NT2/D1 (cell line): Measurements from ENCODE around the gene TMUB1.

Experiments used
- DNase-seq: peaks from one replicate; pipeline ENCODE4 v3.0.0-alpha.2; 2011; ENCODE audit warnings: low read depth, low spot score
- H3K27me3 ChIP-seq: 2 replicates; pipeline ENCODE4 v1.6.0; 2011; ENCODE audit warnings: mild to moderate bottlenecking; ENCODE audit not compliant: insufficient read length, insufficient read depth
- H3K36me3 ChIP-seq: 2 replicates; pipeline ENCODE4 v1.6.1; 2011; ENCODE audit warnings: mild to moderate bottlenecking, low read length, mixed read lengths; ENCODE audit not compliant: insufficient read depth, insufficient read length
- H3K4me1 ChIP-seq: 2 replicates; pipeline ENCODE4 v1.5.1; 2011; ENCODE audit not compliant: insufficient read depth, insufficient read length
- H3K4me3 ChIP-seq: 2 replicates; pipeline ENCODE4 v1.5.1; 2011; ENCODE audit warnings: low read depth; ENCODE audit not compliant: insufficient read length
- H3K9ac ChIP-seq: 2 replicates; pipeline ENCODE4 v1.6.0; 2011; ENCODE audit warnings: low read depth; ENCODE audit not compliant: insufficient read length
- H3K9me3 ChIP-seq: 2 replicates; pipeline ENCODE4 v1.5.1; 2011; ENCODE audit warnings: mild to moderate bottlenecking, low read length; ENCODE audit not compliant: insufficient read depth
- SUZ12 ChIP-seq: IDR thresholded peaks from 2 replicates; pipeline ENCODE4 v1.6.1; 2011; ENCODE audit not compliant: insufficient read length, insufficient read depth; ENCODE audit errors: extremely low read depth
- YY1 ChIP-seq: IDR thresholded peaks from 2 replicates; pipeline ENCODE4 v1.6.1; 2011; ENCODE audit not compliant: insufficient read length, insufficient read depth
- ZNF274 ChIP-seq: IDR thresholded peaks from 2 replicates; pipeline ENCODE4 v1.6.1; 2011; ENCODE audit warnings: mild to moderate bottlenecking, low read depth, low read length

TMUB1 gene

DNA sequence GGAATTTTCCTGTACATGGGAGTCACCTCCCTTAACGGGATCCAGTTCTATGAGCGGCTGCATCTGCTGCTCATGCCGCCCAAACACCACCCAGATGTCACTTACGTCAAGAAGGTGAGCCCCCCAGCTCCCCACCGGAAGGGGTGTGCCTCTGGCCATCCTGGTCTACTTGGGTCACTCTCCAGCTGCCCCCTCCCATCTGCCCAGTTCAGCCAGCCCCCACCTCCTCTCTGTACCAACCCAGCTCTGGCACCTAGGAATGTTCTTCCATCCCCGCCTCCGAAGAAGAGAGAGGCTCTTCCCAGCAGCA, 7.7 kb downstream of the TMUB1 start:
- peaks cover 73% of the 10 kb centered on the region for H3K36me3 ChIP-seq
- TF ChIP-seq YY1 (no peak), ZNF274 (no peak), SUZ12 (no peak)

DNA sequence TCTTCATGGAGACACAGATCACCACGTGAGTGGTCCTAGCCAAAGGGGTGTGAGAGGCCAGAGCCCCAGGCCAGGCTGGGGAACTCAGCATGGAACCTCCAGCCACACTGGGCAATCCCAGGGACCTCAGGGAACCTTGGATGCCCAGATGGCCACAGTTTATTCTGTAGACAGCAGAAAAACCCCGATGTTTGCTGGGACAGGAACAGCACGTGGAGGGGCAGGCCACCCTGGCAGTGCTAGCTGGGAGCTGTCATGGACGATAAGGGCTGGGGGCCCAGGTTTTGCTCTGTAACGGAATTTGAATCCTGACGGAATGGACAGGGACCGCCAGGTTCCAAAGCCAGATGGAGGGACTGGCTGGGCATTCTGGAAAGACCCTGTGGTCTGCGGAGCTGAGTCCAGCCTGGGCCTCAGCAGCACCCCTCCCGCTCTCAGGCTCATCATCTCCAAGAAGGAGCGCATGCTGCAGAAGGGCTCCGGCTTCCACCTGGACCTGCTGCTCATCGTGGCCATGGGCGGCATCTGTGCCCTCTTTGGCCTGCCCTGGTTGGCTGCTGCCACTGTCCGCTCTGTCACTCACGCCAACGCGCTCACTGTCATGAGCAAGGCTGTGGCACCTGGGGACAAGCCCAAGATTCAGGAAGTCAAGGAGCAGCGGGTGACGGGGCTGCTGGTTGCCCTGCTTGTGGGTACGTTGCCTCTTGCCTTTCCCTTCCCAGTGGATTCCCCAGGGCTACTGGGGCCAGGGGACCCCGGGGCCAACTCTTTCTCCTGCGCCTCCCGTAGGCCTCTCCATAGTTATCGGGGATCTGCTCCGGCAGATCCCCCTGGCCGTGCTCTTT, 8.3 kb downstream of the TMUB1 start:
- Histone ChIP-seq H3K9ac (no peak overlapping the region), H3K9me3 (no peaks in the 10 kb centered on the region), H3K27me3 (no peaks in the 10 kb centered on the region), H3K36me3 (peaks cover 79% of the 10 kb centered on the region), H3K4me1 (peaks cover 19% of the 10 kb centered on the region), H3K4me3 (no peak overlapping the region)
- TF ChIP-seq SUZ12 (no peak), YY1 (no peak), ZNF274 (no peak)
- DNase-seq, result no peak

More for the DNA sequence above, 7.7 kb downstream of the TMUB1 start:
- no peak overlapping the region for H3K4me3 ChIP-seq
- peaks cover 19% of the 10 kb centered on the region for H3K4me1 ChIP-seq
- no peaks in the 10 kb centered on the region for H3K9me3 ChIP-seq
- no peaks in the 10 kb centered on the region for H3K27me3 ChIP-seq
- DNase-seq, result no peak
- H3K9ac ChIP-seq, result peak overlapping the region; percentile 42

GRCh38 chr7:151073990-151074389, 9.3 kb downstream of the TMUB1 start:
- no peaks in the 10 kb centered on the region for H3K9me3 ChIP-seq
- peaks cover 11% of the 10 kb centered on the region for H3K4me1 ChIP-seq
- TF ChIP-seq YY1, result no peak
- no peak for TF ChIP-seq SUZ12
- TF ChIP-seq ZNF274, result no peak
- H3K4me3 ChIP-seq, result no peak overlapping the region
- H3K9ac ChIP-seq, result no peak overlapping the region
- H3K36me3 ChIP-seq, result peaks cover 81% of the 10 kb centered on the region
- no peaks in the 10 kb centered on the region for H3K27me3 ChIP-seq
- no peak for DNase-seq

- no peak for TF ChIP-seq SUZ12
- TF ChIP-seq YY1, result no peak
- TF ChIP-seq ZNF274, result no peak
- no peak for DNase-seq
Observed at GRCh38 chr7:151071032-151071866, 12.0 kb downstream of the TMUB1 start.

GRCh38 chr7:151070574-151070960, 12.7 kb downstream of the TMUB1 start:
- TF ChIP-seq SUZ12, result no peak
- H3K27me3 ChIP-seq, result no peaks in the 10 kb centered on the region
- H3K36me3 ChIP-seq, result peaks cover 86% of the 10 kb centered on the region

More at GRCh38 chr7:151071032-151071866, 12.0 kb downstream of the TMUB1 start:
- H3K27me3 ChIP-seq, result no peaks in the 10 kb centered on the region
- H3K4me1 ChIP-seq, result peaks cover 8% of the 10 kb centered on the region
- H3K9ac ChIP-seq, result no peak overlapping the region
- no peak overlapping the region for H3K4me3 ChIP-seq
- peaks cover 86% of the 10 kb centered on the region for H3K36me3 ChIP-seq
- no peaks in the 10 kb centered on the region for H3K9me3 ChIP-seq

DNA sequence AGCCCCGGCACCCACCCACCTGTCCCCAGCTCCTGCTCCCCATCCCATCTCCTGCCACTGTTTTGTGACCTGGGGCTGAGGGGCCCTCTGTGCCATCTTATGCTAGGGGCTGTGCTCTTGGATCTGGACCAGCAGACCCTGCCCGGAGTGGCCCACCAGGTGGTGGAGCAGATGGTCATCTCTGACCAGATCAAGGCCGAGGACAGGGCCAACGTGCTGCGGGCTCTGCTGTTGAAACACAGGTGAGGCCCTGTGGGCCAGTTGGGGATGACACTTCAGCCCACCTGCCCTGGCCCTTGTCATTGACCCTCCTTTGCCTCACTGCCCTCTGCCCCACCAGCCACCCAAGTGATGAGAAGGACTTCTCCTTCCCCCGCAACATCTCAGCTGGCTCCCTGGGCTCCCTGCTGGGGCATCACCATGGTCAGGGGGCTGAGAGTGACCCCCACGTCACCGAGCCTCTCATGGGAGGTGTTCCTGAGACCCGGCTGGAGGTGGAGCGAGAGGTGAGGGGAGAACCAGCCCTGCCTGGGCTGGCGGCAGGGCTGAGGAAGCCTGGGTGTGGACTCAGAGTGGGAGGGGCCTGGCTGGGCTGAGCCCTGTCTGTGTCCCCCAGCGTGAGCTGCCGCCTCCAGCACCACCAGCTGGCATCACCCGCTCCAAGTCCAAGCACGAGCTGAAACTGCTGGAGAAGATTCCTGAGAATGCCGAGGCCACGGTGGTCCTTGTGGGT, 13.3 kb downstream of the TMUB1 start:
- Histone ChIP-seq H3K9ac (no peak overlapping the region), H3K4me1 (peaks cover 2% of the 10 kb centered on the region), H3K27me3 (no peaks in the 10 kb centered on the region), H3K9me3 (no peaks in the 10 kb centered on the region), H3K36me3 (peaks cover 86% of the 10 kb centered on the region), H3K4me3 (no peak overlapping the region)
- DNase-seq, result no peak
- TF ChIP-seq YY1, result no peak
- TF ChIP-seq SUZ12, result no peak
- TF ChIP-seq ZNF274, result no peak

More at GRCh38 chr7:151070574-151070960, 12.7 kb downstream of the TMUB1 start:
- H3K9ac ChIP-seq, result no peak overlapping the region
- no peak for DNase-seq
- H3K9me3 ChIP-seq, result no peaks in the 10 kb centered on the region
- no peak overlapping the region for H3K4me3 ChIP-seq
- peaks cover 4% of the 10 kb centered on the region for H3K4me1 ChIP-seq
